Retinal pigment epithelial cell (primary cell): ENCODE results near the gene CMIP.

ENCODE experiments used
- DNase-seq: peaks from one replicate; pipeline ENCODE4 v3.0.0-alpha.2; 2010; ENCODE audit warnings: low read depth
- H3K4me3 ChIP-seq: 2 replicates; pipeline ENCODE4 v1.5.1; 2011; ENCODE audit warnings: mild to moderate bottlenecking, low read length, control low read depth, moderate library complexity
- CTCF ChIP-seq: conservative IDR thresholded peaks from 2 replicates; pipeline ENCODE4 v1.5.1; 2011; ENCODE audit warnings: low read depth, low read length, control low read depth, inconsistent platforms

CMIP gene

GRCh38 chr16:81551151-81551808 is 106.7 kb downstream of the CMIP start:
- no peak for DNase-seq
- no peak for TF ChIP-seq CTCF
- no peak overlapping the region for H3K4me3 ChIP-seq

GRCh38 chr16:81551821-81552304 is 107.3 kb downstream of the CMIP start:
- DNase-seq, result no peak
- TF ChIP-seq CTCF, result no peak
- no peak overlapping the region for H3K4me3 ChIP-seq

GRCh38 chr16:81552743-81553079 is 108.1 kb downstream of the CMIP start:
- no peak overlapping the region for H3K4me3 ChIP-seq
- TF ChIP-seq CTCF, result no peak
- no peak for DNase-seq

- H3K4me3 ChIP-seq, result no peak overlapping the region
- TF ChIP-seq CTCF, result no peak
- no peak for DNase-seq
Measured at GRCh38 chr16:81553080-81553813, 108.6 kb downstream of the CMIP start.

GRCh38 chr16:81553814-81554675 is 109.4 kb downstream of the CMIP start:
- no peak overlapping the region for H3K4me3 ChIP-seq
- TF ChIP-seq CTCF, result no peak
- no peak for DNase-seq

GRCh38 chr16:81554979-81555378 is 110.4 kb downstream of the CMIP start:
- TF ChIP-seq CTCF, result no peak
- DNase-seq, result no peak

More at GRCh38 chr16:81554979-81555378, 110.4 kb downstream of the CMIP start:
- H3K4me3 ChIP-seq, result no peak overlapping the region
